Fibroblast of skin of left quadriceps (primary cell): ENCODE results near the gene CALML4.
"Not testable (repeated sequence)": the region's sequence is repeated elsewhere in the genome, so short reads cannot be mapped to it uniquely, and the experiment has no call there.

Source experiments
- DNase-seq, 2 experiments: peaks; one replicate each; pipeline ENCODE4 v3.0.0-alpha.2; 2013; ENCODE audit warnings: low read depth in 2 of 2

CALML4 gene

GRCh38 chr15:68204776-68205557 lies at the start of gene CALML4:
CALML4 (minus strand) TSS chr15:68205332; CDS start chr15:68205247, 85 bp downstream.
- DNase-seq: no peak

- peak; percentile 59 to 64 for DNase-seq
Measured at GRCh38 chr15:68252925-68253534, 47.9 kb upstream of the CALML4 start.

- no peak for DNase-seq
Measured at GRCh38 chr15:68249058-68249713, 44.1 kb upstream of the CALML4 start.

- no peak for DNase-seq
Measured at GRCh38 chr15:68244235-68244634, 39.1 kb upstream of the CALML4 start.

GRCh38 chr15:68241088-68241935 lies 36.2 kb upstream of the CALML4 start:
- no peak for DNase-seq

- no peak for DNase-seq
Measured at GRCh38 chr15:68239025-68239424, 33.9 kb upstream of the CALML4 start.

GRCh38 chr15:68235022-68235421 lies 29.9 kb upstream of the CALML4 start:
- no peak for DNase-seq

- not testable (repeated sequence) for DNase-seq
Measured at GRCh38 chr15:68234520-68234919, 29.4 kb upstream of the CALML4 start.

- DNase-seq: no peak
Measured at GRCh38 chr15:68234060-68234459, 28.9 kb upstream of the CALML4 start.

GRCh38 chr15:68232937-68233336 lies 27.8 kb upstream of the CALML4 start:
- DNase-seq: no peak

- DNase-seq: no peak
Measured at GRCh38 chr15:68232449-68232848, 27.3 kb upstream of the CALML4 start.

GRCh38 chr15:68231102-68231818 lies 26.1 kb upstream of the CALML4 start:
- DNase-seq: no peak

- no peak for DNase-seq
Measured at GRCh38 chr15:68230157-68231100, 25.3 kb upstream of the CALML4 start.

- peak; percentile 51 to 55 for DNase-seq
Measured at GRCh38 chr15:68229386-68230156, 24.4 kb upstream of the CALML4 start, which contains the start of gene CLN6. CLN6 (minus strand) TSS chr15:68229728; CDS start chr15:68229584, 144 bp downstream.

GRCh38 chr15:68228971-68229385 lies 23.8 kb upstream of the CALML4 start:
- no peak for DNase-seq

GRCh38 chr15:68228143-68228970 lies 23.2 kb upstream of the CALML4 start:
- no peak for DNase-seq

GRCh38 chr15:68227643-68228142 lies 22.6 kb upstream of the CALML4 start:
- DNase-seq: no peak

GRCh38 chr15:68225442-68225841 lies 20.3 kb upstream of the CALML4 start:
- not testable (repeated sequence) for DNase-seq
